Measurements from ENCODE around the gene GUCY1A1.

Gene GUCY1A1

DNA sequence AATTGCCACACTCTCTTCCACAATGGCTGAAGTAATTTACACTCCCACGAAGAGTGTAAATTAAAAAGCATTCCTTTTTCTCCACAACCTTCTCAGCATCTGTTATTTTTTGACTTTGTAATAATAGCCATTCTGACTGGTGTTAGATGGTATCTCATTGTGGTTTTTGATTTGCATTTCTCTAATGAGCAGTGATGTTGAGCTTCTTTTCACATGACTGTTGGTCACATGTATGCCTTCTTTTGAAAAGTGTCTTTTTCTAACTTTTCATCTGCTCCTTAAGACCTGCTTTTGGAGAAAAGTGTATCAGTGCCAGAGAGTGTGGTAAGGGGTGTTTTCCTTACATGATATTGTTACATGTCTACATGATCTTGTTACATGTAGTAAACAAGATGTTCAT lies 25.7 kb downstream of the GUCY1A1 start:
- DNase-seq (ENCODE audit: low read depth), result no peak

DNA sequence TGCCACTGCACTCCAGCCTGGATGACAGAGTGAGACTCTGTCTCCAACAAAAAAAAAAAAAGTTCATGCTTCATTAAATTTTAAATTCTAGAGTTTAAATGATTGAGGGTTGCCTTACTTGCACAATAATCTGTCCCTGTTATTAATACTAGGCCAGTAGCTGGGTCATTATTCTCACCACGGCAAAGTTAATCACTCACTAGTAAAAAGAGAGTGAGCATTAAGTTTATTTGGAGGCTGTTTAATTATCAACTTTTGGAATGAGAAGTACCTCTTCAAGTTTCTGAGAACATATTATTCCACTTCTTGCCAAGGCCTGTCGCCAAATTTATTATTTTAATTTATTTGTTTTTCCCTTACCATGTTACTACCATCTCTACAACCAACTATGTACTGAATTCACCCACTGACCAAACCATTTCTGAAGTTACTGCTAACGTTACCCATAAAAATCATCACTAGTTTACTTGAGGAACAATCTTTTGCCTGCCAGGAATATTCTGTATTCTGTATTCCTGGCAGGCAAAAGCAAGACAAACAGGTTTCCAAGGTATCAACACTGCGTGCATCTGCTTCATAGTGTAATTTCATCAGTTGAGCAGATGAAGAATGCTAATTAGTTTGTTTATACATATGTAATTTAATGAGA lies 26.5 kb downstream of the GUCY1A1 start:
- no peak for DNase-seq (ENCODE audit: low read depth)

DNA sequence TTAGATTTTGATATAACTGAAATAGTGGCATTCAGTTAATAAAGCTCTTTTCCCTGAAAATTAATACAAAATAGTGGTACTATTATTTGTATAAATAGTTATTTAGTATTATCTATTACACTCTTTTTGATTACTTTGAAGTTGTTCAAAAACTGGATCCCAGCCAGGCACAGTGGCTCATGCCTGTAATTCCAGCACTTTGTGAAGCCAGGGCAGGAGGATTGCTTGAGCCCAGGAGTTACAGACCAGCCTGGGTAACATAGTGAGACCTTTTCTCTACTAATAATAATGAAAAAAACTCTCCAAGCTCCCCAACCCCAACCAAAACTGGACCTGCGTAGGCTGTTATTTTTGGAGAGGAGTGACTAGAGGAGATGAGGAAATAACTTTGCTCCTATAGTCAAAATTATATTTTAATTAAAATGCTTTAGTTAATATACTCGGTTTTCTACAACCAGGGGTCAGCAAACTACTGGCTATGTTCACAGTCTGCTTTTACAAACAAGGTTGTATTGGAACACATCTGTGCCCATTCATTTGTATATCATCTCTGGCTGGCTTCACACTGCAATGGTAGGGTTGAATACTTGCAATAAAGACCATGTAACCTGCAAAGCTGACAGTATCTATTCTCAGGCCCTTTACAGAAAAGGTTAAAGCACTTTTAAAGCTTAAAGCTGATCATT lies 27.6 kb downstream of the GUCY1A1 start:
- no peak for DNase-seq (ENCODE audit: low read depth)

DNA sequence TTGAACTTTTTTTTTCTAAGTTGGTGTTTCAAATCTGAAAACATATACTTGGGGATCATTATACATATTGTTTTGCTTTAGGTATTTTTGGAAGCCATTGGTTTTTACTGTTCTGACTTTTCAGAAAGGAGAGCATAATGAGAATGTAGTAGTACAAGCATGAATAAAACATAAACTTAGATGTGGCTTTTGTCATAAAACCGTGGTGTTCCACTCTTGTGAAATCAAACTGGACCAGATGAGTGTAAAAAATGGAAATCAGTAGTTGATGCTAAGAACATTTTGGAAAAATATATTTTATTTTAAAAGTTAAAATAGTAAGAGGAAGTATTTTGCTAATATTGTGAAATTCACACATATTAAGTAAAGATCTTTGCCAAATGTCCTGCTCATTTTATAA lies 29.6 kb downstream of the GUCY1A1 start:
- no peak for DNase-seq (ENCODE audit: low read depth)

DNA sequence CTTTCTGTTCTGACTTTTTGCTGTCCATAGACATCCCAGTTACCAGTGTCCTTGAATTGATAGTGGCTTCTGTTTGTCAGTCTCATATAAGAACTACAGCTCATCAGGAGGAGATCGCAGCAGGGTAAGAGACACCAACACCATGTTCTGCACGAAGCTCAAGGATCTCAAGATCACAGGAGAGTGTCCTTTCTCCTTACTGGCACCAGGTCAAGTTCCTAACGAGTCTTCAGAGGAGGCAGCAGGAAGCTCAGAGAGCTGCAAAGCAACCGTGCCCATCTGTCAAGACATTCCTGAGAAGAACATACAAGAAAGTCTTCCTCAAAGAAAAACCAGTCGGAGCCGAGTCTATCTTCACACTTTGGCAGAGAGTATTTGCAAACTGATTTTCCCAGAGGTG lies 30.1 kb downstream of the GUCY1A1 start:
- DNase-seq (ENCODE audit: low read depth), result no peak

DNA sequence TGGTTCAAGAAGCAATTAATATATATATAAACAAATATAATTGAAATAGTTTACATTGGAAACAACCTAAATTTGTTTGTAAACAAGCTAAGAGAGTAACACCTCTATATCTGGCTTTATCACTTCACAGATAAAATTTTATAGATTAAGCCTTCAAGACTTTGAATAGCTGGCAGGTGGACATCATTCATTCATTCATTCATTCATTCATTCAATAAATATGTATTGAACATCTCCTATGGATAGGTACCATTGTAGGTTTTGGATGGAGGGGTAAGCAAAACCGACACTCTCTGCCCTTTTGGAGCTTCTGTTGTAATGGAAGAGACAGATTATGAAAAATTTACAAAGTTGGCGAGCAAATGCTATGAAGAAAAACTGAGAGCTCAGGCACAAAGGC lies 35.2 kb downstream of the GUCY1A1 start:
- no peak for DNase-seq (ENCODE audit: low read depth)

DNA sequence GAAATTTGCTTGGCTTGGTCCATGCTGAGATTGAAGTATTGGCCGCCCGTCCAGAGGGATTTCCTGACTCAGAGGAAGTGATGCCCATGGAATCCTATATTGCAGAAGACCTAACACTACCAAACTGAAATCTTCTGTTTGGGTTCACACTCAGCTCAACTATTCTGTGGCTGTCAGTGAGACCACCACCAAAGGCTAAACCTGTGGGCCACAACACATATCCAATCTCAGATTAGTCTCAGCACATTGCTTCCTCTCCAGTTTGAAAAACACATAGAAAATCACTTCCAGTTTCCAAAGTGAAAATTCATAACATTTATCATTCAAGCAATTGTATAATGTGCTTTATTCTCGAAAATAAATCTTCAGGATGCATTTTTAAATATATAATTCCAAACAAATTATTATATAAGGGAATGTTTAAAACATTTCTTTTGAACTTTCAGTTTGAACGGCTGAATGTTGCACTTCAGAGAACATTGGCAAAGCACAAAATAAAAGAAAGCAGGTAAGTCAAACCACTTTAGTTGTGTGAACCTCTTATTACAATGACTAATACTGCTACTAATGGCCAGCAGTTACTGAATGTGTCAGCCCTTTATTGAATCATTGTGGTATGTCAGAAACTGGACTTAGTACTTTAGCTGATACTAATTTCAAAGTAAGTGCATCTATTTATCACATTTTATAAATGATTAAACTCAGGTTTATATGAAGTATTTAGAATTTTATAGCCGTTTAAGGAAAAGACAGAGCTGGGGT lies 37.0 kb downstream of the GUCY1A1 start:
- DNase-seq (ENCODE audit: low read depth), result no peak

DNA sequence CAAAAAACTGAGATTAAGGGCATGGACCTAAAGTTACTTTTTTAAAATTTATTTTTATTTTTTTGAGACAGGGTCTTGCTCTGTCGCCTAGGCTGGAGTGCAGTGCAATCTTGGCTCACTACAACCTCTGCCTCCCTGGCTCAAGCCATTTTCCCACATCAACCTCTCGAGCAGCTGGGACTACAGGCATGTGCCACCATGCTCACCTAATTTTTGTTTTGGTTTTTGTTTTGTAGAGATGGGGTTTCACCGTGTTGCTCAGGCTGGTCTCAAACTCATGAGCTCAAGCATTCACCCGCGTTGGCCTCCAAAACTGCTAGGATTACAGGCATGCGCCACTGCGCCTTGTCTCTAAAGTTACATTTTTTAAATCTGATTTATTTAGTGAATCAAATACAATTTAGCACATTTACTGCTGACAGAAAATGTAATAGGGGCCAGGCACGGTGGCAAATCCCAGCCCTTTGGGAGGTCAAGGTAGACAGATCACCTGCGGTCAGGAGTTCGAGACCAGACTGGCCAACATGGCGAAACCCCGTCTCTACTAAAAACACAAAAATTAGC lies 38.3 kb downstream of the GUCY1A1 start:
- DNase-seq (ENCODE audit: low read depth), result no peak

DNA sequence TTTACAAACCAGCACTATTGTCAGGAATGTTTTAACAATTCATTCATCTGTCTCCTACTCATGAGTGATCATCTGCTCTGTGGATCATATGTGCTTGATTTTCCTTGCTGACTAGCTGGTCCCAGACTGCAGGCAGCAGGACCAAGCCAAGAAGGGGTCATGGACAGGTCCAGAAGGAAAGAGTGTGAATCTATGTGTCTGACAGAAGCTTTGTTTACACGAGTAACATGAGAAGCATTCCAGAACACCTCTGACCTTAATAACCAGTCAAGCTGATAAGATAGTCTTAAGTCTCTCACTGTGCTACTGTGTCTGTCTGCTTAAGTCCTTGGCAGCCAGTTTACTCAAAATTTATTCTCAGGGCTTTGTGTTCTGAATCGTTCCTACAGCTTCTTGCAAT lies 39.0 kb downstream of the GUCY1A1 start:
- DNase-seq (ENCODE audit: low read depth), result no peak

DNA sequence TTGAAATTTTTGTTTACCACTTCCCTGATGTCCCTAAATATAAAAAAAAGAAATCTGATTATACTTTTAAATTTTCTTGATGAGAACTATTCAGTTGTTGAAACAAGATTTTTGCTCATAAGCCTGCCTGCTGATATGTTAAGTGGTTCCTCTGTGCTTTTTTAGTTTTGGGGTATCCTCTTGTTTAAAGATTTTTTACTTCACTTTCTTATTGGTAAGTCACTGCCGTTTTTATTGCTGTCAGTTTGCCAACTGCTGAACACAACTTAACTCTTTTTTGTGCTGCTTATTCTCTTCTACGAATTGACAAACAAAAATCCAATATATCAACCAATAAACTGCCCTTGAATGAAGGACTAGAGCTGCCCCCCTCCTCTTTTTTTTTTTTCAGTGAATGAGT lies 39.5 kb downstream of the GUCY1A1 start:
- DNase-seq (ENCODE audit: low read depth), result no peak

DNA sequence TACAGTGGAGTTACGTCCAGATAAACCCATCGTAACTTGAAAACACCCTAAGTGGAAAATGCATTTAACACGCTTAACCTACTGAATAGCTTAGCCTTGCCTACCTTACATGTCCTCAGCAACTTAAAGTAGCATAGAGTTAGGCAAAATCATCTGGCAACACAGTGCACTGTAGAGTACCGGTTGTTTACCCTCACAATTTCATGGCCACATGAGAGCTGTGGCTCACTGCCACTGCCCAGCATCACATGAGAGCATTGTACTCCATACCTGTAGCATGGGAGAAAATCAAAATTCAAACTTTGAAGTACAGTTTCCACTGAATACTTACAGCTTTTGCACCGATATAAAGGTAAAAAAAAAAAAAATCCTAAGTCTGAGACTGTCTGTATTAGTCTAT lies 40.6 kb downstream of the GUCY1A1 start:
- no peak for DNase-seq (ENCODE audit: low read depth)

DNA sequence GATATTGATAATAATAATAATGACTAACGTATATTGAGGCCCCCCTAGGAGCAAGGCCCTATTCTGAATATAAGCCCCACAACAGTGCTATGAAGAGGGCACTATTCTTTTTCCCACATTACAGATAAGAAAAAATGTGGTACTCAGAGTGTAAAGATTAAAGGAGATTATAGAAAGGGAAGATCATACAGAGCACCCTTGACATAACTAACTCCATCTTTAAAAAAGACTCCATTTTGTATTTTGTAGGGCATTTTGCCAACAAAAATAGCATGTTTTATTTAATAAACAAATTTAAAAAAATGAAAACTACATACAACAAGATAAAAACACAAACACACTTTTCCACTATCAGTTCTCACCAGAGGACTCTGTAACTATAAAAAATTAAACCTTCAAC lies 42.1 kb downstream of the GUCY1A1 start:
- DNase-seq (ENCODE audit: low read depth), result no peak

DNA sequence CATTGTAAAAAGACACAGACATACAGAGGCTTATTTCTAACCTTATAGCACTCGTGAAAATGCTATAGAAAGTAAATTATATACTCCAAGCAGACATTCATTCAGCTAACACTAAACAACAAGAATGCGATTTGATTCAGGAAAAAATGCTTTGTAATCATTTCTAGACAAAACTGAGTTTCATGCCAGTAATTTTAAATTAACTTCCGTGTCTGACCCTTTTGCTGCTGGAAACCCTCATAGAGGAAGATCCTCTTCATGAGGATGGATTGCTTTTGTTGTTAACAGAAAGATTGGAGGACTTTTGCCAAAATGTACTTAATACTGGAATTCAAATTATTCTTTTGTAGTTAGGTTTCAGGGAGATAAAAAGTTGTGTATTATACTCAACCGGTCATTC lies 43.3 kb downstream of the GUCY1A1 start:
- DNase-seq (ENCODE audit: low read depth), result no peak

DNA sequence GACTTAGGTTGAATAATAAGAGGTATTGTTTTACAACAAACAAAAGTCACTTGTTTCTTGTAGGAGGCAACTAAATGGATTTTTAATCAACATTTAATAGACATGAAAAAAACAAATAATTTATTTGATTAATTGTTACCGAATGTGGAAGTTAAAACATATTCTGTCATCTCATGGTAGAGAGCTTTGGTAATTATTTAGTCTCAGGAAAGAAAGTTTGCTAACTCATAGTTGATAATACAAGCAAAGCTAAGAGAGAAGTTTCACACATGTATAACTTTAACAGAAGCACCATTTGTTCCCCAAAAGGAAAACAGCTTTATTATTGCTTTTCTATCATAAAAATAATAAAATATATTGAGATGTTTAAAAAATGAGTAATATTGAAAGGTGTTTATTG lies 44.9 kb downstream of the GUCY1A1 start:
- DNase-seq (ENCODE audit: low read depth), result no peak

DNA sequence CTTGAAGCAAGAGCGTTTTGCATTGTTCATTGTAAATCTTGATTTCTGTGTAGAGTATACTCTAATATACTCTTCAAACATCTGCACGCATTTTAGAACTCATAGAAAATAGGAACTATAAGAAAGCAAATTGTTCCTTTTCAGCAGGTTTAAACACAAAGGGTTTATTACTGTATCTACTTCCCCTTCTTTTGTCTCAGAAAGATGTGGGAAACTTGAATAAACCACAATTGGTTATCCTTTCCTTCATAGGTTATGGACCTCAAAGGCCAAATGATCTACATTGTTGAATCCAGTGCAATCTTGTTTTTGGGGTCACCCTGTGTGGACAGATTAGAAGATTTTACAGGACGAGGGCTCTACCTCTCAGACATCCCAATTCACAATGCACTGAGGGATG lies 46.2 kb downstream of the GUCY1A1 start:
- DNase-seq (ENCODE audit: low read depth), result no peak

DNA sequence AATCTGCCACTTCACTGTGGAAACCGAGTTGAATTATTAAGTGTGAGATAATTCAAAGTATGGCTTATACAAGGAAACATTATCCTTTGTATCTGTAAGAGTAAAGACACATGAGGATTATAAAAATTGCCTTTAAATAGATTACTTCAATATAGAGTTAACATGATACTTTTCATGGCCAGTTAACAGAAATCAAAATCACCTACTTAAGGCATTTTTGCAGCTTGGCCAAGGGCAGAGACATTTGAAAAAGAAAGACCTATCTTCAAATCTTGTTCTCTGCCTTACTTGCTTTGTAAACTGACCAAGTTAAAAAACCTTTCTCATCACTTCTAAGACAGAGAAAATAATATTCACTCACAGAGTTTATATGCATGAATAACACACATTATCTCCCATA lies 47.3 kb downstream of the GUCY1A1 start:
- no peak for DNase-seq (ENCODE audit: low read depth)

DNA sequence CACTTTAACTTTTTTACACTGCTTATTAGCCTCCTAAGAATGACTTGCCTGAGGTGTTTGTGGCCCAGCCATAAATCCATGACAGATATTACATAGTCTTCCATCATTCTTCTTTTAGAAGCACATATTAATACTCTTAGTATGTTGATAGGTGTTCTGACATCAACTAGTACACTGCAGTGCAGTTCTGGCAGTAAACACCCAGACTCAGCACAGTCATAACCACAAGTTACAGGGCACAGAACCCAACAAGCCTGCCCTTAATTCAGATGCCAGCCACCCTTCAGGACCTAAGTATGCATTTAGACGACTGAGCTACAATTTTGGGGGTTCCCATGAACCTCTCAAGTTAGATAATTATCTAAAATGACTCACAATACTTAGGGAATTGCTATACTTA lies 55.7 kb downstream of the GUCY1A1 start:
- no peak for DNase-seq (ENCODE audit: low read depth)

DNA sequence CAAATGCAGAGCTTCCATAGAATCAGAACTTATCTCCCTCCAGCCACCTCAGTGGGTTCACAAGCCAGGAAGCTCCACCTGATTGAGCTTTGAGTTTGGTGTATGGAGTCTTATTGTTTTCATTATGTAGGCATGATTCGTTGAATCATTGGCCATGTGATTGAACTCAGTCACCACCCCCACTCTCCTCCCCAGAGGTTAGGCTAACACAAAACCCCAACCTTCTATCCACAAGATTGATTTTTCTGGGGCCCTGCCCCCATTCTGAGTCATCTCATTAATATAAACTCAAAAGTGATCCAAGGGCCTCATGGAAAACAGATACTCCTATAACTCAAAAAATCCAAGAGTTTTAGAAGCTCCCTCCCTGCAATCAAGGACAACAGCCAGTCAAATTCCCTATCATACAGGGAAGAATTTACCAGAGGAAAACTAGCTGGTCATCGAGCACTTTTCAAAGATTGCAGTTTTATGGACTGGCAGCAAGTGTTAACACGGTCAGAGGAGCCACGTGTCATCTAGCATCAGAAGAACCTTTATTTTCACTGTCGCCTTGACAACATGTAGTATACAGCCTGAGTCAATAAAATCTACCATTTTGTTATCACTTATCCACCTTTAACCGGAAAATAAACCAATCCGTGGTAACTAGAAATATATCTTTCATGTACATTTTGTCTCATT lies 56.3 kb downstream of the GUCY1A1 start:
- no peak for DNase-seq (ENCODE audit: low read depth)

DNA sequence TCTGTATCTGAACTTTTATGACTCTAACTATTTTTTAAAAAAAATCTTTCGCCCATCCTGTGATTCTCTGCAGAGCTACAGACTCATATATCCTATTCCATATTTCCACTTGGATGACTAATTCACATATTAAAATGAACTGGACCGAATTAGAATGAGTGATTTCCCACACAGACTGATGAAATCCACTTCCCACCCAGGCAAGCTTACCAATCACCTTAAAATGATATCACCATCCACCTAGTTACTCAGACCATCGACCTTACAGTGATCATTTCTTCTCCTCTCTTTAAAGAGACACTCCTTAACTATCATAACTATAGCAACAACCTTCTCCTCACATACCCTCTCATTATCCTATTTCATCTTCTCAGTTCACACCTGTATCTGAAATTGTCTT lies 58.1 kb downstream of the GUCY1A1 start:
- DNase-seq (ENCODE audit: low read depth), result no peak

DNA sequence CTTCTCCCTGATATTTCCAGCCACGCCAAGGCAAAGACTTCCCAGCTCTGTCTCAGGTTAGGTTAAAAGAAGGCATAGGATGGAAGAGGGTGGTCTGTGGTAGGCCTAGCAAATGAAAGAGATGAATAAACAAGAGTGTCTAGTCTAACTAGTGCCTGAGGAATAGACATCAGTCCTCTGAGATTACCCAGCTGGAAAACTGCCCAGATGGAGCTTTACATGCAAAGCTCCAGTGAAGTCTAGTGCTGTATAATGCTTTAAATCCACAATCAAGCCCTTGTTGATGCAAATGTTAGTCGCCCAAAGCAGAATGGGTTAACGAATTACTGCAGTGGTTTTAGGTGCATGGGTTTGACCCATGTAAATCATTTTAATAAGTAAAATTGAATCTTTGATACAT lies 67.4 kb downstream of the GUCY1A1 start:
- DNase-seq (ENCODE audit: low read depth), result no peak

DNA sequence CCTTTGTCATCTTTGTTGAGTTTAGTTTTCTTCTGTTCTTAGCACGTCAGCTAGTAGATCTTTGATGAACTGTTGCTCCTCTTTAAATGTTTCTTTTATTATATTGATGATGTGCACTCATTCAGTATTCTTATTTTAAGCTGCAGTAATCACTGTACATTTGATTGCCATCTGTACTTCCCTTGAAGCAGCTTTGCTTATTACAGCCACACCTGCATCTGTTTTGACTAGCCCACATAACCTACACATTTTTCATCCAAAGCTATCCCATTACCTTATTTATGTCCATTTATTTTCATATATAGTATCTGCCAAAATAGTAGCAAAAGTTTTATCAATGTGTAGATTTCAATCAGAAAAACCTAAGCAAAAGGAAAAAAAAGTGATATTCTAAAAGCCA lies 68.3 kb downstream of the GUCY1A1 start:
- DNase-seq (ENCODE audit: low read depth), result no peak

DNA sequence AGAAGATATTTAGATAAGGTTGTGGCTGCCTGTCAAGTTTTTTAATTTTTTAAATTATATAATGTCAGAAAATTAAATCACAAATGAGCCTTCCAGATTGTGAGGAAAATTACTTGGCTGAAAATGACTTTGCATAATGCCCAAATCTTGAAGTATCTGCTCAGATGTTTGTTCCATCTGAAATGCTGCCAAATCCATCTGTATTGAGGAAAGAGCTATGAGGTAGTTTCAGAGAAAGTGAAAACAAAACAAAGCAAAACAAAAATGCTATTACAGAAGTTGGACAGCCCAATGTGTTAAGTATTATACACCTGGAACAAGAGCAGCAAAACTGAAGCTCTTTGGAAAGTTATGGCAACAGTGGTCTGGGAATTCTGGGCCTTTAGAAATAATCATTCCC lies 68.8 kb downstream of the GUCY1A1 start:
- no peak for DNase-seq (ENCODE audit: low read depth)

DNA sequence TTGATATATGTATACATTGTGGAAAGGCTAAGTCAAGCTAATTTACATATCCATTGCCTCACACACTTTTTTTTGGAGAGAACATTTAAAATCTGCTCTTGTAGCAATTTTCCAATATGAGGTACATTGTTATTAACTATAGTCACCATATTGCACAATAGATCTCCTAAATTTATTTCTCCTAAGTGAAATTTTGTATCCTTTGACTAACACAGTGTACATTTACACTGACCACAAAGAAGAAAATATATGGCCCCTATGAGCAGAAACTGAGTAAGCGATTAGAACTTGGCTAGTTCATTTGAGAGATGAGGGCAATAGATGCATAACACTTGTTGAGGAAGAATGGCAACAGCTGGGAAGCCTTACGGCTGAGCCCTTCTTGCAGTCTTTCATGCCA lies 71.9 kb downstream of the GUCY1A1 start:
- DNase-seq (ENCODE audit: low read depth), result no peak

Measured in HS-27A (cell line).